ENCODE results near the gene GLB1L3.
A peak's percentile ranks its signal among the peaks of the same experiment; 100 is the strongest.
"Not testable (repeated sequence)": the region's sequence is repeated elsewhere in the genome, so short reads cannot be mapped to it uniquely, and the experiment has no call there.

GLB1L3 gene

GRCh38 chr11:134252346-134253187 lies 23.6 kb upstream of the GLB1L3 start:
- no peak for DNase-seq

GRCh38 chr11:134253188-134253993 lies 22.8 kb upstream of the GLB1L3 start, which contains the start of the genes ACAD8 and THYN1:
ACAD8 (plus strand) TSS chr11:134253568; CDS start chr11:134253601, 33 bp downstream.
THYN1 (minus strand) TSS chr11:134253352; CDS start chr11:134252882, 470 bp downstream.
- DNase-seq: peak; percentile 57 to 93

GRCh38 chr11:134254433-134255183 lies 21.6 kb upstream of the GLB1L3 start:
- DNase-seq: no peak

GRCh38 chr11:134255184-134255561 lies 21.0 kb upstream of the GLB1L3 start:
- not testable (repeated sequence) for DNase-seq

GRCh38 chr11:134257101-134257500 lies 19.1 kb upstream of the GLB1L3 start:
- DNase-seq: no peak

- DNase-seq: no peak
These were observed 17.6 kb upstream of the GLB1L3 start for GRCh38 chr11:134258577-134258976.

- no peak for DNase-seq
These were observed 15.7 kb upstream of the GLB1L3 start for GRCh38 chr11:134260503-134260902.

- no peak for DNase-seq
These were observed 15.2 kb upstream of the GLB1L3 start for GRCh38 chr11:134260983-134261382.

GRCh38 chr11:134261626-134262488 lies 14.3 kb upstream of the GLB1L3 start:
- DNase-seq: no peak

GRCh38 chr11:134264966-134265764 lies 11.0 kb upstream of the GLB1L3 start:
- no peak for DNase-seq

- DNase-seq: no peak
These were observed 9.7 kb upstream of the GLB1L3 start for GRCh38 chr11:134266440-134266839.

- DNase-seq: no peak
These were observed 9.3 kb upstream of the GLB1L3 start for GRCh38 chr11:134266841-134267251.

GRCh38 chr11:134267461-134267860 lies 8.7 kb upstream of the GLB1L3 start:
- DNase-seq: no peak

- no peak for DNase-seq
These were observed 8.2 kb upstream of the GLB1L3 start for GRCh38 chr11:134267966-134268365.

GRCh38 chr11:134270250-134270714 lies 5.9 kb upstream of the GLB1L3 start:
- DNase-seq: no peak

GRCh38 chr11:134271978-134272377 lies 4.2 kb upstream of the GLB1L3 start:
- no peak for DNase-seq

- DNase-seq: no peak
These were observed 3.5 kb upstream of the GLB1L3 start for GRCh38 chr11:134272381-134273316.

- DNase-seq: no peak
These were observed 2.9 kb upstream of the GLB1L3 start for GRCh38 chr11:134273317-134273712.

- no peak for DNase-seq
These were observed 1.0 kb upstream of the GLB1L3 start for GRCh38 chr11:134275188-134275533.
